OCI-LY1 (cell line): Measurements from ENCODE around the gene GUK1.

Experiments
- H2AFZ ChIP-seq: fragments of 200-600 bp; sonication (generic), shearing (Covaris generic); 2 replicates; pipeline ENCODE4 v1.6.0; 2014; ENCODE audit warnings: antibody characterized with exemption, mild to moderate bottlenecking, low read length
- H3F3A ChIP-seq: fragments of 200-600 bp; sonication (generic), shearing (Covaris generic); 2 replicates; pipeline ENCODE4 v1.6.0; 2014; ENCODE audit warnings: mild to moderate bottlenecking, antibody characterized with exemption, low read length, moderate library complexity; ENCODE audit not compliant: insufficient read depth
- H3K27ac ChIP-seq: fragments of 200-600 bp; sonication (generic); 2 replicates; pipeline ENCODE4 v1.5.1; 2014; ENCODE audit warnings: low read length, mixed run types, mild to moderate bottlenecking, low read depth; ENCODE audit not compliant: poor library complexity, severe bottlenecking
- H3K27me3 ChIP-seq: fragments of 200-600 bp; sonication (generic); 2 replicates; pipeline ENCODE4 v1.6.0; 2014; ENCODE audit warnings: antibody characterized with exemption, mild to moderate bottlenecking, low read length, moderate library complexity; ENCODE audit not compliant: insufficient read depth
- H3K36me3 ChIP-seq: fragments of 200-600 bp; sonication (generic); 2 replicates; pipeline ENCODE4 v1.6.1; 2014; ENCODE audit warnings: mild to moderate bottlenecking, antibody characterized with exemption, low read length, moderate library complexity, mixed read lengths; ENCODE audit not compliant: insufficient read depth
- H3K4me1 ChIP-seq: fragments of 200-600 bp; sonication (generic); 2 replicates; pipeline ENCODE4 v1.5.1; 2014; ENCODE audit warnings: mild to moderate bottlenecking, low read length, moderate library complexity; ENCODE audit not compliant: insufficient read depth, severe bottlenecking
- H3K4me2 ChIP-seq: fragments of 200-600 bp; sonication (generic), shearing (Covaris generic); 2 replicates; pipeline ENCODE4 v1.6.1; 2014; ENCODE audit warnings: low read length
- H3K4me3 ChIP-seq: fragments of 200-600 bp; sonication (generic); 2 replicates; pipeline ENCODE4 v1.5.1; 2014; ENCODE audit warnings: low read length, low read depth, mild to moderate bottlenecking, mixed read lengths; ENCODE audit not compliant: poor library complexity, severe bottlenecking
- H3K79me2 ChIP-seq: fragments of 200-600 bp; shearing (Covaris generic); 2 replicates; pipeline ENCODE4 v1.6.1; 2016; ENCODE audit warnings: mixed run types, low read length, mixed read lengths; ENCODE audit not compliant: insufficient read depth
- H3K9ac ChIP-seq: fragments of 200-600 bp; sonication (generic), shearing (Covaris generic); 2 replicates; pipeline ENCODE4 v1.6.1; 2014; ENCODE audit warnings: mild to moderate bottlenecking, low read length, mixed read lengths
- H3K9me2 ChIP-seq: fragments of 200-600 bp; sonication (generic), shearing (Covaris generic); 2 replicates; pipeline ENCODE4 v1.6.1; 2014; ENCODE audit warnings: low read depth, mild to moderate bottlenecking, low read length, mixed read lengths
- H3K9me3 ChIP-seq: fragments of 200-600 bp; shearing (Covaris generic); 2 replicates; pipeline ENCODE4 v1.6.1; 2014; ENCODE audit warnings: low read length, mixed read lengths
- H4K20me1 ChIP-seq: fragments of 200-600 bp; sonication (generic), shearing (Covaris generic); 2 replicates; pipeline ENCODE4 v1.6.0; 2016; ENCODE audit warnings: mild to moderate bottlenecking, low read length; ENCODE audit not compliant: insufficient read depth
- EZH2 ChIP-seq: fragments of 200-600 bp; sonication (generic), shearing (Covaris generic); IDR thresholded peaks from 2 replicates; pipeline ENCODE4 v1.8.0; 2017; ENCODE audit warnings: borderline replicate concordance, mixed run types, mild to moderate bottlenecking, antibody characterized with exemption, low read length, moderate library complexity, mixed read lengths
- TF ChIP-seq, protein P1 (sequence below): fragments of 200-600 bp; sonication (generic), shearing (Covaris generic); IDR thresholded peaks from 2 replicates; pipeline ENCODE4 v1.5.1; 2017; ENCODE audit warnings: mild to moderate bottlenecking, antibody characterized with exemption, low read length, moderate library complexity, mixed read lengths

The GUK1 gene

DNA sequence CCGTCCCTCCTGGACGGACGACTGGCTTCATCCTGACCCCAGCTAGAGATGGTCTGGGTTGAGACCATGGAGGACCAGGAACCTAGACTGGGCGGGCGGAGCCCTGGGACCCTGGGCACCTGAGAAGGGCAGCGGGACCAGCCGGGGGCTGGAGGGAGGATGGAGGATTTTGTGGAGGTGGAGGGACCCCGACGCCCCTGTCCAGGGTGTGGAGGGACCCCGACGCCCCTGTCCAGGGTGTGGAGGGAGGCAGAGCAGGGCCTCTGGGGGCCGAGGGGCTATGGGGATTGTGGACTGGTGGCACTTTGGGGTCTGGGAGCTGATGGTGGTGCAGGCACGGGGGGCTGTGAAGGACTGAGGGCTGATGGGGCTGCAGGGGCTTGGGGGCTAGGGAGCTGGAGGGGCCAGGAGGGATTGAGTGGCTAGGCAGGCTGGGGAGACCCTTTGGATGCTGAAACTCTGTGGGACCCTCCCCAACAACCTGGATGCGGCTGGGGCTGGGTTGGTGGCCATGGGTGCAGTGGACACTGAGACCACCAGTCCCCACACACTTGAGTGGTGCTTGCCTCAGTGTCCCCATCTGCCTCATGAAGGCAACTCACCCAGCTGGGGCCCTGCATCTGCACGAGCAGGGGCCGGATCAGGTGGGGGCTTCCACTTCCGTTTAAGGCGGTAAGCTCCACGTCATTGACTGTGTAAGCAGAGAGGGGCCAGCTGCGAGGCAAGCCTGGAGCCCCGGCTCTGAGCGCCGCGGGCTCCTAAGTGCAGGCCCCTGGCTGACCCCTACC lies 17.1 kb downstream of the GUK1 start:
- no peaks in the 10 kb centered on the region for H4K20me1 ChIP-seq
- H3K9ac ChIP-seq, result no peak overlapping the region
- no peaks in the 10 kb centered on the region for H3K27me3 ChIP-seq
- no peaks in the 10 kb centered on the region for H3K79me2 ChIP-seq
- no peak overlapping the region for H3K27ac ChIP-seq
- H3K9me2 ChIP-seq, result no peaks in the 10 kb centered on the region
- H3K4me1 ChIP-seq, result no peaks in the 10 kb centered on the region
- H3K4me2 ChIP-seq, result no peak overlapping the region
- H3F3A ChIP-seq, result no peaks in the 10 kb centered on the region
- no peak overlapping the region for H2AFZ ChIP-seq
- H3K36me3 ChIP-seq, result no peaks in the 10 kb centered on the region
- no peaks in the 10 kb centered on the region for H3K9me3 ChIP-seq
- H3K4me3 ChIP-seq, result no peak overlapping the region
- TF ChIP-seq, protein P1, sequence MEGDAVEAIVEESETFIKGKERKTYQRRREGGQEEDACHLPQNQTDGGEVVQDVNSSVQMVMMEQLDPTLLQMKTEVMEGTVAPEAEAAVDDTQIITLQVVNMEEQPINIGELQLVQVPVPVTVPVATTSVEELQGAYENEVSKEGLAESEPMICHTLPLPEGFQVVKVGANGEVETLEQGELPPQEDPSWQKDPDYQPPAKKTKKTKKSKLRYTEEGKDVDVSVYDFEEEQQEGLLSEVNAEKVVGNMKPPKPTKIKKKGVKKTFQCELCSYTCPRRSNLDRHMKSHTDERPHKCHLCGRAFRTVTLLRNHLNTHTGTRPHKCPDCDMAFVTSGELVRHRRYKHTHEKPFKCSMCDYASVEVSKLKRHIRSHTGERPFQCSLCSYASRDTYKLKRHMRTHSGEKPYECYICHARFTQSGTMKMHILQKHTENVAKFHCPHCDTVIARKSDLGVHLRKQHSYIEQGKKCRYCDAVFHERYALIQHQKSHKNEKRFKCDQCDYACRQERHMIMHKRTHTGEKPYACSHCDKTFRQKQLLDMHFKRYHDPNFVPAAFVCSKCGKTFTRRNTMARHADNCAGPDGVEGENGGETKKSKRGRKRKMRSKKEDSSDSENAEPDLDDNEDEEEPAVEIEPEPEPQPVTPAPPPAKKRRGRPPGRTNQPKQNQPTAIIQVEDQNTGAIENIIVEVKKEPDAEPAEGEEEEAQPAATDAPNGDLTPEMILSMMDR, result no peak
- no peak for TF ChIP-seq EZH2

DNA sequence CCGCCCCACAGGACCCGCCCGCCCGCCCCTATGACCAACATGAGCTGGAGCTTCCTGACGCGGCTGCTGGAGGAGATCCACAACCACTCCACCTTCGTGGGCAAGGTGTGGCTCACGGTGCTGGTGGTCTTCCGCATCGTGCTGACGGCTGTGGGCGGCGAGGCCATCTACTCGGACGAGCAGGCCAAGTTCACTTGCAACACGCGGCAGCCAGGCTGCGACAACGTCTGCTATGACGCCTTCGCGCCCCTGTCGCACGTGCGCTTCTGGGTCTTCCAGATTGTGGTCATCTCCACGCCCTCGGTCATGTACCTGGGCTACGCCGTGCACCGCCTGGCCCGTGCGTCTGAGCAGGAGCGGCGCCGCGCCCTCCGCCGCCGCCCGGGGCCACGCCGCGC lies 17.6 kb downstream of the GUK1 start:
- no peak overlapping the region for H3K4me2 ChIP-seq
- peaks cover 4% of the 10 kb centered on the region; the same call in 1 of the 2 replicates for H3K27me3 ChIP-seq
- no peaks in the 10 kb centered on the region for H3F3A ChIP-seq
- H3K9me3 ChIP-seq, result no peaks in the 10 kb centered on the region
- H3K9ac ChIP-seq, result no peak overlapping the region
- no peak for TF ChIP-seq EZH2
- TF ChIP-seq, protein P1, result no peak
- H3K9me2 ChIP-seq, result no peaks in the 10 kb centered on the region
- H2AFZ ChIP-seq, result no peak overlapping the region
- no peak overlapping the region for H3K27ac ChIP-seq
- no peaks in the 10 kb centered on the region for H4K20me1 ChIP-seq
- no peak overlapping the region for H3K4me3 ChIP-seq
- H3K36me3 ChIP-seq, result no peaks in the 10 kb centered on the region
- H3K79me2 ChIP-seq, result no peaks in the 10 kb centered on the region
- no peaks in the 10 kb centered on the region for H3K4me1 ChIP-seq

DNA sequence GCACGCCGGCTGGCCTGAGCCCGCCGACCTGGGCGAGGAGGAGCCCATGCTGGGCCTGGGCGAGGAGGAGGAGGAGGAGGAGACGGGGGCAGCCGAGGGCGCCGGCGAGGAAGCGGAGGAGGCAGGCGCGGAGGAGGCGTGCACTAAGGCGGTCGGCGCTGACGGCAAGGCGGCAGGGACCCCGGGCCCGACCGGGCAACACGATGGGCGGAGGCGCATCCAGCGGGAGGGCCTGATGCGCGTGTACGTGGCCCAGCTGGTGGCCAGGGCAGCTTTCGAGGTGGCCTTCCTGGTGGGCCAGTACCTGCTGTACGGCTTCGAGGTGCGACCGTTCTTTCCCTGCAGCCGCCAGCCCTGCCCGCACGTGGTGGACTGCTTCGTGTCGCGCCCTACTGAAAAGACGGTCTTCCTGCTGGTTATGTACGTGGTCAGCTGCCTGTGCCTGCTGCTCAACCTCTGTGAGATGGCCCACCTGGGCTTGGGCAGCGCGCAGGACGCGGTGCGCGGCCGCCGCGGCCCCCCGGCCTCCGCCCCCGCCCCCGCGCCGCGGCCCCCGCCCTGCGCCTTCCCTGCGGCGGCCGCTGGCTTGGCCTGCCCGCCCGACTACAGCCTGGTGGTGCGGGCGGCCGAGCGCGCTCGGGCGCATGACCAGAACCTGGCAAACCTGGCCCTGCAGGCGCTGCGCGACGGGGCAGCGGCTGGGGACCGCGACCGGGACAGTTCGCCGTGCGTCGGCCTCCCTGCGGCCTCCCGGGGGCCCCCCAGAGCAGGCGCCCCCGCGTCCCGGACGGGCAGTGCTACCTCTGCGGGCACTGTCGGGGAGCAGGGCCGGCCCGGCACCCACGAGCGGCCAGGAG lies 18.3 kb downstream of the GUK1 start:
- Histone ChIP-seq H3K9me2 (no peaks in the 10 kb centered on the region), H3K36me3 (no peaks in the 10 kb centered on the region), H3K27me3 (peaks cover 6% of the 10 kb centered on the region; the same call in 1 of the 2 replicates), H3K27ac (no peak overlapping the region), H4K20me1 (no peaks in the 10 kb centered on the region), H2AFZ (no peak overlapping the region), H3K9me3 (no peaks in the 10 kb centered on the region), H3K4me1 (no peaks in the 10 kb centered on the region), H3K79me2 (no peaks in the 10 kb centered on the region), H3K4me3 (no peak overlapping the region), H3K4me2 (no peak overlapping the region), H3K9ac (no peak overlapping the region), H3F3A (no peaks in the 10 kb centered on the region)
- TF ChIP-seq, protein P1, result no peak
- TF ChIP-seq EZH2, result no peak
